Rectal smooth muscle tissue (tissue), 1 donor: Measurements from ENCODE around the gene SLC16A9.
"Not testable (repeated sequence)": the region's sequence is repeated elsewhere in the genome, so short reads cannot be mapped to it uniquely, and the experiment has no call there.

Source experiments
- H3K27ac ChIP-seq: one replicate; pipeline ENCODE4 v1.7.0; 2013; ENCODE audit warnings: low read depth, low read length, inconsistent platforms
- H3K27me3 ChIP-seq: one replicate; pipeline ENCODE4 v1.7.0; 2013; ENCODE audit warnings: low read length; ENCODE audit not compliant: control insufficient read depth, insufficient read depth
- H3K36me3 ChIP-seq: one replicate; pipeline ENCODE4 v1.7.0; 2013; ENCODE audit warnings: low read length; ENCODE audit not compliant: control insufficient read depth, insufficient read depth
- H3K4me1 ChIP-seq: one replicate; pipeline ENCODE4 v1.7.0; 2013; ENCODE audit warnings: low read length; ENCODE audit not compliant: control insufficient read depth, insufficient read depth
- H3K4me3 ChIP-seq: one replicate; pipeline ENCODE4 v1.7.0; 2013; ENCODE audit warnings: low read length
- H3K9ac ChIP-seq: one replicate; pipeline ENCODE4 v1.7.0; 2013; ENCODE audit warnings: low read length

Gene SLC16A9

GRCh38 chr10:59657724-59658123 is 51.9 kb downstream of the SLC16A9 start:
- Histone ChIP-seq H3K27ac (no peak overlapping the region), H3K36me3 (no peaks in the 10 kb centered on the region), H3K4me1 (no peaks in the 10 kb centered on the region), H3K4me3 (no peak overlapping the region), H3K9ac (no peak overlapping the region), H3K27me3 (no peaks in the 10 kb centered on the region)

- Histone ChIP-seq H3K36me3 (no peaks in the 10 kb centered on the region), H3K4me1 (no peaks in the 10 kb centered on the region), H3K4me3 (no peak overlapping the region), H3K27me3 (no peaks in the 10 kb centered on the region), H3K9ac (no peak overlapping the region), H3K27ac (no peak overlapping the region)
These were observed 54.3 kb downstream of the SLC16A9 start for GRCh38 chr10:59655309-59655708.

GRCh38 chr10:59654007-59654406 is 55.6 kb downstream of the SLC16A9 start:
- Histone ChIP-seq H3K27me3 (no peaks in the 10 kb centered on the region), H3K4me1 (no peaks in the 10 kb centered on the region), H3K27ac (no peak overlapping the region), H3K4me3 (no peak overlapping the region), H3K9ac (no peak overlapping the region), H3K36me3 (no peaks in the 10 kb centered on the region)

- Histone ChIP-seq H3K27ac (no peak overlapping the region), H3K27me3 (no peaks in the 10 kb centered on the region), H3K4me1 (no peaks in the 10 kb centered on the region), H3K9ac (no peak overlapping the region), H3K36me3 (no peaks in the 10 kb centered on the region), H3K4me3 (no peak overlapping the region)
These were observed 57.7 kb downstream of the SLC16A9 start for GRCh38 chr10:59651902-59652301.

DNA sequence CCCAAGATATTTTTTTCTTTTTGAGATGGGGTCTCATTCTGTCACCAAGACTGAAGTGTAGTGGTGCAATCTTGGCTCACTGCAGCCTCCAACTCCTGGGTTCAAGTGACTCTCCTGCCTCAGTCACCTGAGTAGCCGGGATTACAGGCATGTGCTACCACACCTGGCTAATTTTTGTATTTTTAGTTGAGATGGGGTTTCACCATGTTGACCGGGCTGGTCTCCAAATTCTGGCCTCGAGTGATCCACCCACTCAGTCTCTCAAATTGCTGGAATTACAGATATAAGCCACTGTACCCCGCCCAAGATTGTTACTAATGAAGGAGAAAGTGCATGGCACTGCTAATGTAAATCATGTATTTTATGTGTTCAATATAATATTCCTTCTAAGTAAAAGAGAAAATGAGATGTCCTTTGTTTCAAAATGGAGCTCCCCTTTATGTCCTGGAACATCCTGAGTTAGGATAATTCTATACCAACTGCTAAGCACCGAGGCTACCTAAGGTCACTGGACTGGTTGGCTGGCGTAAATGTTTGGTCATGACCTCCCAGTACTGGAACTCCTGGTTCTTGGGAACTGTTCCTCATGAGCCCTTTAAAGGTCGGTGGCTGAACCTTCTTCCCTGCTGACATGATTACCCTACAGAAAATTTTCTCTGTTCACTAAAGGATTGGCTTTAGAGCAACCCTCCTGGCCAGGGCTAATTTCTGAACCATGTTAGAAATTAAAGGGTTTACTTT is 59.9 kb downstream of the SLC16A9 start:
- H3K27me3 ChIP-seq: no peaks in the 10 kb centered on the region
- no peak overlapping the region for H3K27ac ChIP-seq
- H3K4me3 ChIP-seq: no peak overlapping the region
- H3K36me3 ChIP-seq: no peaks in the 10 kb centered on the region
- H3K4me1 ChIP-seq: no peaks in the 10 kb centered on the region
- no peak overlapping the region for H3K9ac ChIP-seq

DNA sequence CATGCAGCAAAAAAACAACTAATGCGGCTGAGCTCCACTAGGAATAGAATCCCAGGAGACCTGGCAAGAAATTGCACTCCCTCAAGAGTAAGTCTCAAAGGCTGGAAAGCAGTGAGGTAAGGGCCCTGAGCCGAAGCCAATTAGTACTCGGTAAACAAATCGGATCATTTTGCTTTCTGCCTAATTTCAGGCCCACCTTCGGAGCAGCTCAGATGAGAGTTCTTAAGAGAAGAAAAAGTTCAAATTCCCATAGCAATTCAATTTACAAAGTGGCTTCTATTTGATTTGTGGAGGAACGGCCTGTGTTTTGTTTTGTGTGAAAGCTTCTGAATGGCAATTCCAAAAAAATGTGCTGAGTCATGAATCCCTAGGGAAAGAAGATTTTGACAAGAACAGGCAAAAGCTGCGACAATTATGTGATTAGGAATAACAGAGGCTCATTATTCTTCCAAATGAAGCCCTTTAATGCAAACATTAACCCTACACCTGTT is 60.9 kb downstream of the SLC16A9 start:
- no peak overlapping the region for H3K9ac ChIP-seq
- H3K27ac ChIP-seq: no peak overlapping the region
- H3K4me3 ChIP-seq: no peak overlapping the region
- no peaks in the 10 kb centered on the region for H3K36me3 ChIP-seq
- no peaks in the 10 kb centered on the region for H3K4me1 ChIP-seq
- H3K27me3 ChIP-seq: no peaks in the 10 kb centered on the region

DNA sequence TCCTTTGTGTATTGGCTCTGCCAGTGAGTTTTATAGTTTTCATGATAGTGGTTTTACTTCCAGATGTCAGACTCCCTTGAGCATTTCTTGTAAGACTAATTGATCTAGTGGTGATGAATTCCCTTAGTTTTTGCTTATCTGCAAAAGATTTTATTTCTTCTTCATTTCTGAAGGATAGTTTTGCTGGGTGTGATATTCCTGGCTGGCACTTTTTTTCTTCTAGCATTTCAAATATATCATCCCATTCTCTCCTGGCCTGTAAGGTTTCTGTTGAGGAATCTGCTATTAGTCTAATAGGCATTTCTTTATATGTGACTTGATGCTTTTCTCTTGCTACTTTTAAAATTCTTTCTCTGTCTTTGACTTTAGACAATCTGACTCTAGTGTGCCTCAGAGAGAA is 64.8 kb downstream of the SLC16A9 start:
- Histone ChIP-seq H3K27ac (no peak overlapping the region), H3K36me3 (no peaks in the 10 kb centered on the region), H3K9ac (no peak overlapping the region), H3K4me1 (no peaks in the 10 kb centered on the region), H3K27me3 (no peaks in the 10 kb centered on the region), H3K4me3 (no peak overlapping the region)

DNA sequence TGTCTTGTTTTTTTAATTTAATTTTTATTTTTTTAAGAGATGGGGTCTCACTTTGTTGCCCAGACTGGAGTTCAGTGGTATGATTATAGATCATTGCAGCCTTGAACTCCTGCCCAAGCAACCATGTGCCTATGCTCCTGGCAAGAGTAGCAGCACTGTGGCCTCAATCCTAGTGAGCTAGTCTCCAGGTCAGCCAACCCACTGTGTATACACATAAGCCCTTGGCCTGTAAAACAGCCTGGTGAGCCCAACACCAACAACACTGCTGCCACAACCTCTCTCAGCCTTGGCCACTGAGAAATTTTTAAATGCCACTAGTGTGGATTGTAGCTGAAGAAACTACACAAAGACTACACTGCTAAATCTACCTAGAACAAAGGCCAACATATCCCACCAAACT is 68.0 kb downstream of the SLC16A9 start:
- H3K27me3 ChIP-seq, H3K4me3 ChIP-seq, H3K27ac ChIP-seq, H3K4me1 ChIP-seq, H3K9ac ChIP-seq, H3K36me3 ChIP-seq: not testable (repeated sequence)

DNA sequence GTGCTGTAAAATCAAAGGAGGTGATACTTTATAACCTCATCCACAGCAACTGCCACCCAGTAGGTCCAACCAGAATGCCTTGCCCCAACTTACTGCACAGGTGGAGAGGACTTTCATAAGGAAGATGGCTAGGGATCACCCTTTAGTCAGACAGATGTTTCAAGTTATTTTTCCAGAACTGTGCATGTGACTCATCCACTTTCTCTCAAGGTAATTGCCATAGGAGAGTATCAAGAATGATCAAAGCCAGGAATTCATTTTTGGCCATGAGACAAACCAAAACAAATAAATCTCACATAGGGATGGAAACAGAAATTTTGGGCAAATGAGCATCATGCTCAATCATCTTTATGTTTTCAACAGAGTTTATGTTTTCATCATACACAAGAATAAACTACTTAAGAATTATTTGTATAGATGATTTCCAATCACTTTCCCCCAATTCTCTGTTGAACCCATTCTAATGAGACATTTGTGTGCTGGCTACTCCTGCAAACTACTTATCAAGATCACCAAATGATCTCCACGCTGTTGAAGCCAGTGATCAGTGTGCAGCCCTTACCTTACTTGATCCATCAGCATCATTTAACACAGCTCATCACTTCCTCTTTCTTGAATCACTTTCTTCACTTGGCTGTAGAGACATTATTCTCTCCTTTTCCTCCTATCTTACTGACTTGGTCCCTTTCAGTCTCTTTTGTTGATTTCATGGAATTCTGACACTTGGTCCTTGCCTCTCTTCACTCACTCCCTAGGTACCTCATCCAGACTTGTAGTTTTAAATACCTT is 74.0 kb downstream of the SLC16A9 start:
- Histone ChIP-seq H3K36me3 (no peaks in the 10 kb centered on the region), H3K4me3 (no peak overlapping the region), H3K9ac (no peak overlapping the region), H3K27me3 (no peaks in the 10 kb centered on the region), H3K27ac (no peak overlapping the region), H3K4me1 (no peaks in the 10 kb centered on the region)

DNA sequence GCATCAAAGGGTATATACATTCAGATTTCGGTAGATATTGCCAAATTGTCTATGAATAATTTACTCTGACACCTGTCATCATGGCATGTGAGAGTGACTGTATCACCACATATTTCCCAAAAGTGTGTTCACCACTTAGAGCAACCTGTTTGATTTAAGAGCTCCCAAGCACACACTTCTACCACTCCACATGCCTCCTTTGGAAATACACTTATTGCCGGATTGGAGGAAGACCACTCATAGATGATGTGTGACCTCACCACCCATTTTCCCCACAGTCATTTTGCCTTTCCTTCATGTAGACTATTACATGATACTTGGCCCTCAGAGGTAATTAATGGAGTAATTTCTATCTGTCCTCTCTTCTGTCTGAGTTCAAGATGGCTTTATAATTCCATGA is 75.5 kb downstream of the SLC16A9 start:
- no peak overlapping the region for H3K4me3 ChIP-seq
- no peaks in the 10 kb centered on the region for H3K4me1 ChIP-seq
- no peak overlapping the region for H3K27ac ChIP-seq
- H3K9ac ChIP-seq: no peak overlapping the region
- no peaks in the 10 kb centered on the region for H3K27me3 ChIP-seq
- H3K36me3 ChIP-seq: no peaks in the 10 kb centered on the region

GRCh38 chr10:59633063-59633462 is 76.6 kb downstream of the SLC16A9 start:
- H3K4me3 ChIP-seq: no peak overlapping the region
- H3K4me1 ChIP-seq: no peaks in the 10 kb centered on the region
- no peaks in the 10 kb centered on the region for H3K27me3 ChIP-seq
- no peak overlapping the region for H3K9ac ChIP-seq
- no peak overlapping the region for H3K27ac ChIP-seq
- no peaks in the 10 kb centered on the region for H3K36me3 ChIP-seq

- no peaks in the 10 kb centered on the region for H3K36me3 ChIP-seq
- no peak overlapping the region for H3K9ac ChIP-seq
- H3K27ac ChIP-seq: no peak overlapping the region
- no peak overlapping the region for H3K4me3 ChIP-seq
- no peaks in the 10 kb centered on the region for H3K27me3 ChIP-seq
- no peaks in the 10 kb centered on the region for H3K4me1 ChIP-seq
These were observed 77.5 kb downstream of the SLC16A9 start for GRCh38 chr10:59631882-59632807.
